HepG2 (cell line): ENCODE measurements around the gene TCF19. TPM values are rescaled to one million over a fixed set of nuclear protein-coding genes. Genes with fewer than 3 reads are reported as not detected.

Experiments
- ATAC-seq: fragments of 200-7000 bp; cut with Tn5 transposase; 3 replicates; pipeline ENCODE4 v1.9.1; 2020; ENCODE audit warnings: mild to moderate bottlenecking, moderate library complexity
- BruUV-seq: library from RNA; stranded (reverse); fragments of 400-500 nt; replicated peaks from 2 replicates; lab custom pipeline; 2021; lab: Mats Ljungman, UMichigan
- CTCF ChIA-PET: fragments of 300-600 bp; formaldehyde crosslinking; extraction: SDS; loops from one replicate; lab custom pipeline; 2021; ENCODE audit warnings: low total read pairs, inconsistent platforms, low intra/inter-chr PET ratio; lab: Yijun Ruan, JAX
- POLR2A ChIA-PET: fragments of 350-600 bp; sonication (Branson Sonifier 250); formaldehyde crosslinking; loops from one replicate; lab custom pipeline; 2020; ENCODE audit warnings: antibody characterized with exemption, inconsistent platforms; lab: Yijun Ruan, JAX
- DNase-seq: peaks from one replicate; pipeline ENCODE4 v3.0.0-alpha.2; 2015; ENCODE audit warnings: low spot score
- FAIRE-seq: peaks from 3 replicates; lab custom pipeline; 2011; peaks lifted over from hg19 to GRCh38; lab: Jason Lieb, UNC
- H2AFZ ChIP-seq: one replicate; pipeline ENCODE4 v1.6.1; 2011; ENCODE audit warnings: low read length, inconsistent platforms
- H3K27ac ChIP-seq: fragments of 300-600 bp; 3 replicates; pipeline ENCODE4 v1.8.0; 2011; ENCODE audit warnings: mixed run types, mild to moderate bottlenecking, mixed read lengths, low read length, inconsistent platforms; ENCODE audit not compliant: insufficient read depth; ENCODE audit errors: extremely low read length
- H3K27me3 ChIP-seq, 2 experiments: fragments of 200-600 bp in 1 of 2; 2 replicates in 1 of 2; 3 replicates in 1 of 2; pipeline versions ENCODE4 v1.6.0 to v1.8.0; 2011; ENCODE audit warnings: low read length in 2 of 2, mild to moderate bottlenecking in 2 of 2, moderate library complexity in 2 of 2, inconsistent platforms in 1 of 2; ENCODE audit not compliant: insufficient read depth in 2 of 2, control insufficient read depth in 1 of 2
- H3K36me3 ChIP-seq, 2 experiments: fragments of 200-600 bp in 1 of 2; replicated peaks in 1 of 2; 2 replicates in 1 of 2; 3 replicates in 1 of 2; pipeline versions ENCODE4 v1.5.1 to v1.8.0; 2011; ENCODE audit warnings: low read length in 2 of 2, inconsistent platforms in 1 of 2; ENCODE audit not compliant: insufficient read depth in 2 of 2, control insufficient read depth in 1 of 2
- H3K4me1 ChIP-seq: 2 replicates; pipeline ENCODE4 v1.5.1; 2012; ENCODE audit warnings: low read length, inconsistent platforms; ENCODE audit not compliant: insufficient read depth
- H3K4me2 ChIP-seq: 2 replicates; pipeline ENCODE4 v1.6.0; 2011; ENCODE audit warnings: low read depth, low read length, inconsistent platforms
- H3K4me3 ChIP-seq, 3 experiments: fragments of 200-600 bp in 1 of 3; sonication (generic), shearing (Covaris generic) in 1 of 3; replicated peaks in 1 of 3; 2 replicates each; pipeline ENCODE4 v1.5.1; 2011 to 2016; ENCODE audit warnings: low read length in 3 of 3, inconsistent platforms in 2 of 3, low read depth in 2 of 3, mild to moderate bottlenecking in 2 of 3, control low read depth in 1 of 3, mixed read lengths in 1 of 3; ENCODE audit not compliant: insufficient read depth in 1 of 3
- H3K79me2 ChIP-seq: one replicate; pipeline ENCODE4 v1.6.1; 2011; ENCODE audit warnings: low read length, inconsistent platforms; ENCODE audit not compliant: insufficient read depth
- H3K9ac ChIP-seq: 2 replicates; pipeline ENCODE4 v1.6.0; 2011; ENCODE audit warnings: mild to moderate bottlenecking, low read depth, low read length, inconsistent platforms; ENCODE audit not compliant: insufficient read depth
- H3K9me3 ChIP-seq: 2 replicates; pipeline ENCODE4 v1.5.1; 2012; ENCODE audit warnings: mild to moderate bottlenecking, low read length
- H4K20me1 ChIP-seq: 2 replicates; pipeline ENCODE4 v1.6.0; 2011; ENCODE audit warnings: inconsistent platforms, mild to moderate bottlenecking, low read length, moderate library complexity; ENCODE audit not compliant: insufficient read depth
- AHR ChIP-seq: IDR thresholded peaks from 2 replicates; pipeline ENCODE4 v1.6.1; 2018; ENCODE audit warnings: missing genetic modification reagents, missing compliant biosample characterization
- ARNT2 ChIP-seq: sonication (generic); formaldehyde crosslinking; IDR thresholded peaks from 2 replicates; pipeline ENCODE4 v1.8.0; 2022; ENCODE audit warnings: mild to moderate bottlenecking, low read depth, missing genetic modification reagents, moderate library complexity
- DDIT3 ChIP-seq: sonication (generic); formaldehyde crosslinking; IDR thresholded peaks from 2 replicates; pipeline ENCODE4 v1.4.0; 2020; ENCODE audit warnings: mild to moderate bottlenecking, missing genetic modification reagents
- ELF3 ChIP-seq: IDR thresholded peaks from 2 replicates; pipeline ENCODE4 v1.6.1; 2016; ENCODE audit warnings: missing genetic modification reagents, missing compliant biosample characterization
- HMGXB3 ChIP-seq: sonication (generic); formaldehyde crosslinking; IDR thresholded peaks from 2 replicates; pipeline ENCODE4 v1.4.0; 2020; ENCODE audit warnings: missing genetic modification reagents, borderline replicate concordance
- HOXA7 ChIP-seq: sonication (generic); formaldehyde crosslinking; IDR thresholded peaks from 2 replicates; pipeline ENCODE4 v1.8.1; 2022; ENCODE audit warnings: mild to moderate bottlenecking, missing genetic modification reagents, moderate library complexity
- KDM2A ChIP-seq: sonication (generic); formaldehyde crosslinking; IDR thresholded peaks from 2 replicates; pipeline ENCODE4 v1.4.0; 2020; ENCODE audit warnings: low read depth, missing genetic modification reagents, borderline replicate concordance
- PRDM4 ChIP-seq: sonication (generic); formaldehyde crosslinking; IDR thresholded peaks from 2 replicates; pipeline ENCODE4 v1.9.0; 2021; ENCODE audit warnings: missing genetic modification reagents, borderline replicate concordance
- TEAD3 ChIP-seq: optimal IDR thresholded peaks from 2 replicates; pipeline ENCODE3; 2016; ENCODE audit warnings: borderline replicate concordance
- THAP11 ChIP-seq: IDR thresholded peaks from 2 replicates; pipeline ENCODE4 v1.6.1; 2016; ENCODE audit warnings: missing biosample characterization, missing genetic modification reagents
- ZBTB20 ChIP-seq: sonication (generic); formaldehyde crosslinking; IDR thresholded peaks from 2 replicates; pipeline ENCODE4 v1.8.1; 2023; ENCODE audit warnings: missing genetic modification reagents, low read depth, mild to moderate bottlenecking, borderline replicate concordance
- ZC3H13 ChIP-seq: sonication (generic); formaldehyde crosslinking; IDR thresholded peaks from 2 replicates; pipeline ENCODE4 v1.8.1; 2023; ENCODE audit warnings: mild to moderate bottlenecking, missing genetic modification reagents, moderate library complexity
- ZNF776 ChIP-seq: sonication (generic); formaldehyde crosslinking; IDR thresholded peaks from 2 replicates; pipeline ENCODE4 v1.4.0; 2020; ENCODE audit warnings: mild to moderate bottlenecking, missing genetic modification reagents
- WGBS: methylation state at CpG from one replicate; pipeline ENCODE4 v1.1.6; 2017; ENCODE audit warnings: low lambda C conversion rate; 5-methylcytosine and 5-hydroxymethylcytosine counted together
- in situ Hi-C: cut with HindIII; loops from 2 replicates; pipeline ENCODE4 v1.10.0; 2017; ENCODE audit warnings: low pct_unique_long_range_greater_than_20kb; ENCODE audit not compliant: extremely low pct_ligation_motif_present
- intact Hi-C: fragments of 100-400 bp; cut with micrococcal nuclease; formaldehyde crosslinking; loops from one replicate; pipeline ENCODE4 v1.10.0; 2022; ENCODE audit not compliant: unreplicated experiment
- polyA plus RNA-seq, 8 experiments: library from polyadenylated mRNA; depleted of rRNA in 3 of 8; stranded (reverse) in 7 of 8; unstranded in 1 of 8; fragments of >200 nt; fragmentation: Illumina TruSeq in 4 of 8; extraction: Trizol in 4 of 8; gene quantifications; 2 replicates each; pipeline versions ENCODE4 v1.2.1 to v1.2.3, GENCODE V29; 2011 to 2016; ENCODE audit warnings: low read depth in 4 of 8, missing spikeins in 1 of 8, mixed read lengths in 1 of 8; ENCODE audit not compliant: insufficient read depth in 1 of 8
- total RNA-seq, 5 experiments: library from RNA; depleted of rRNA; stranded (reverse); fragments of >200 nt; fragmentation: Illumina TruSeq; extraction: Trizol; gene quantifications; 2 replicates each; pipeline ENCODE4 v1.2.3, GENCODE V29; 2016; ENCODE audit warnings: low read depth in 1 of 5

Gene TCF19
- total and polyA plus RNA-seq, 2 of the 13 experiments (the other 11 are each of a cell fraction or from before 2014, with no cell fraction given) = 4.9 to 22.2 TPM

- TF ChIP-seq ZNF776 (no peak), ARNT2 (no peak), DDIT3 (CRISPR knock-in tag) (no peak), ELF3 (peak; percentile 43; the same call in 1 of the 2 replicates), HMGXB3 (CRISPR knock-in tag) (no peak), THAP11 (CRISPR knock-in tag) (peak; percentile 22; the same call in 1 of the 2 replicates), ZC3H13 (CRISPR knock-in tag) (no peak), HOXA7 (CRISPR knock-in tag) (no peak), TEAD3 (peak; percentile 75), ZBTB20 (CRISPR knock-in tag) (no peak)
- TF ChIP-seq, all 625 proteins: peak for 43
Measured at GRCh38 chr6:31209137-31209536, 50.7 kb downstream of the TCF19 start (continued).

- Histone ChIP-seq H3K4me2 (no peak overlapping the region), H3K27me3 (no peaks in the 10 kb centered on the region), H3K36me3 (no peaks in the 10 kb centered on the region), H3K9me3 (no peaks in the 10 kb centered on the region), H4K20me1 (no peaks in the 10 kb centered on the region), H2AFZ (no peak overlapping the region), H3K4me3 (no peak overlapping the region), H3K27ac (peak overlapping the region; percentile 80), H3K79me2 (no peaks in the 10 kb centered on the region), H3K4me1 (peaks cover 51% of the 10 kb centered on the region), H3K9ac (no peak overlapping the region)
- ATAC-seq (no peak), DNase-seq (no peak), FAIRE-seq (no peak)
- intact Hi-C loops (no loop called here), in situ Hi-C loops (no loop called here)
- no TSS peak for BruUV-seq
- WGBS = 54% methylated on average over 6 of the region's 6 CpGs
- TF ChIP-seq PRDM4 (CRISPR knock-in tag) = no peak
- no peak for TF ChIP-seq KDM2A (CRISPR knock-in tag)
- no peak for TF ChIP-seq AHR (CRISPR knock-in tag)
- POLR2A ChIA-PET = interaction anchor here (1.5 kb wide), 1 partner anchor 157 kb away, joined by 3 read pairs; no protein-coding TSS in a partner anchor
- CTCF ChIA-PET = no interaction called here
Measured at GRCh38 chr6:31210123-31210522, 51.7 kb downstream of the TCF19 start.
